Activated naive CD8-positive, alpha-beta T cell treated with anti-CD3 and anti-CD28 coated beads, Interleukin-2, amount 10 ng/mL, durations not matched to agents 7 days and 5 days (primary cell): ENCODE data around the gene PEX10. TPM values are rescaled to one million over a fixed set of nuclear protein-coding genes. Genes with fewer than 3 reads are reported as not detected.
A peak's percentile ranks its signal among the peaks of the same experiment; 100 is the strongest.
"Not testable (repeated sequence)": the region's sequence is repeated elsewhere in the genome, so short reads cannot be mapped to it uniquely, and the experiment has no call there.

Experiments
- ATAC-seq: fragments of 150-1000 bp; cut with Tn5 transposase; one replicate; pipeline ENCODE4 v1.10.0; 2021; ENCODE audit warnings: low read depth, moderate library complexity
- POLR2A ChIA-PET: fragments of 350-600 bp; sonication (Branson Sonifier 250); formaldehyde crosslinking; loops from one replicate; lab custom pipeline; 2021; ENCODE audit warnings: antibody characterized with exemption; lab: Charles Lee
- DNase-seq: peaks from one replicate; pipeline ENCODE4 v3.0.0; 2021
- H3K27ac Mint-ChIP-seq: one replicate; pipeline ENCODE4 v1.8.0; 2022; ENCODE audit warnings: mild to moderate bottlenecking, mixed read lengths
- H3K27me3 Mint-ChIP-seq: one replicate; pipeline ENCODE4 v1.8.0; 2022; ENCODE audit warnings: mild to moderate bottlenecking, moderate library complexity, mixed read lengths
- H3K36me3 Mint-ChIP-seq: one replicate; pipeline ENCODE4 v1.8.0; 2021; ENCODE audit warnings: mild to moderate bottlenecking, mixed read lengths
- H3K4me1 Mint-ChIP-seq: one replicate; pipeline ENCODE4 v1.8.0; 2021; ENCODE audit warnings: mixed read lengths
- H3K4me3 Mint-ChIP-seq: one replicate; pipeline ENCODE4 v1.8.0; 2022; ENCODE audit warnings: mild to moderate bottlenecking, moderate library complexity, mixed read lengths
- H3K9me3 Mint-ChIP-seq: one replicate; pipeline ENCODE4 v1.8.0; 2021; ENCODE audit warnings: mixed read lengths
- total RNA-seq, 2 experiments: library from RNA; stranded (reverse); gene quantifications; one replicate each; pipeline ENCODE4 v1.2.3, GENCODE V29; 2021

The PEX10 gene
- total RNA-seq, 2 experiments from 2014 or later = 9.6 to 9.9 TPM

GRCh38 chr1:2448098-2448445 lies 35.7 kb upstream of the PEX10 start:
- POLR2A ChIA-PET = no interaction called here
- no peaks in the 10 kb centered on the region for H3K9me3 Mint-ChIP-seq
- no peaks in the 10 kb centered on the region for H3K36me3 Mint-ChIP-seq
- no peak overlapping the region for H3K4me3 Mint-ChIP-seq
- H3K4me1 Mint-ChIP-seq = no peaks in the 10 kb centered on the region
- ATAC-seq = no peak
- no peak overlapping the region for H3K27ac Mint-ChIP-seq
- DNase-seq = no peak
- H3K27me3 Mint-ChIP-seq = peaks cover 6% of the 10 kb centered on the region

GRCh38 chr1:2447276-2448097 lies 35.1 kb upstream of the PEX10 start:
- H3K27ac Mint-ChIP-seq = no peak overlapping the region
- ATAC-seq (no peak), DNase-seq (no peak)
- POLR2A ChIA-PET = interaction anchor here (1.1 kb wide), 1 partner anchor 101 kb away, joined by 3 read pairs; no protein-coding TSS in a partner anchor
- no peaks in the 10 kb centered on the region for H3K36me3 Mint-ChIP-seq
- no peak overlapping the region for H3K4me3 Mint-ChIP-seq
- no peaks in the 10 kb centered on the region for H3K4me1 Mint-ChIP-seq
- H3K9me3 Mint-ChIP-seq = no peaks in the 10 kb centered on the region
- peaks cover 10% of the 10 kb centered on the region for H3K27me3 Mint-ChIP-seq

- H3K4me3 Mint-ChIP-seq = no peak overlapping the region
- POLR2A ChIA-PET = interaction anchor here (1.1 kb wide), 1 partner anchor 101 kb away, joined by 3 read pairs; no protein-coding TSS in a partner anchor
- DNase-seq = no peak
- H3K9me3 Mint-ChIP-seq = no peaks in the 10 kb centered on the region
- ATAC-seq = no peak
- no peak overlapping the region for H3K27ac Mint-ChIP-seq
- H3K27me3 Mint-ChIP-seq = peaks cover 11% of the 10 kb centered on the region
- H3K4me1 Mint-ChIP-seq = no peaks in the 10 kb centered on the region
- no peaks in the 10 kb centered on the region for H3K36me3 Mint-ChIP-seq
These were observed 34.5 kb upstream of the PEX10 start for GRCh38 chr1:2446861-2447260.

- no peak overlapping the region for H3K27ac Mint-ChIP-seq
- ATAC-seq (no peak), DNase-seq (no peak)
- POLR2A ChIA-PET = interaction anchor here (1.1 kb wide), 1 partner anchor 102 kb away, joined by 3 read pairs; no protein-coding TSS in a partner anchor
- H3K4me3 Mint-ChIP-seq = no peak overlapping the region
- H3K27me3 Mint-ChIP-seq = peaks cover 11% of the 10 kb centered on the region
- no peaks in the 10 kb centered on the region for H3K4me1 Mint-ChIP-seq
- no peaks in the 10 kb centered on the region for H3K36me3 Mint-ChIP-seq
- no peaks in the 10 kb centered on the region for H3K9me3 Mint-ChIP-seq
These were observed 34.0 kb upstream of the PEX10 start for GRCh38 chr1:2446394-2446793.

GRCh38 chr1:2445823-2446215 lies 33.5 kb upstream of the PEX10 start:
- Mint-ChIP-seq H3K27me3 (peaks cover 11% of the 10 kb centered on the region), H3K4me1 (no peaks in the 10 kb centered on the region), H3K36me3 (no peaks in the 10 kb centered on the region), H3K9me3 (no peaks in the 10 kb centered on the region), H3K4me3 (no peak overlapping the region), H3K27ac (no peak overlapping the region)
- DNase-seq (no peak), ATAC-seq (no peak)
- POLR2A ChIA-PET = interaction anchor here (0.7 kb wide), 1 partner anchor 79 kb away, joined by 3 read pairs; no protein-coding TSS in a partner anchor

- H3K27me3 Mint-ChIP-seq = peaks cover 11% of the 10 kb centered on the region
- no peaks in the 10 kb centered on the region for H3K4me1 Mint-ChIP-seq
- no peak overlapping the region for H3K27ac Mint-ChIP-seq
- no peaks in the 10 kb centered on the region for H3K36me3 Mint-ChIP-seq
- ATAC-seq (no peak), DNase-seq (no peak)
- H3K4me3 Mint-ChIP-seq = no peak overlapping the region
- no peaks in the 10 kb centered on the region for H3K9me3 Mint-ChIP-seq
- POLR2A ChIA-PET = interaction anchor here (0.7 kb wide), 1 partner anchor 80 kb away, joined by 3 read pairs; no protein-coding TSS in a partner anchor
These were observed 32.9 kb upstream of the PEX10 start for GRCh38 chr1:2445162-2445822.

- H3K27ac Mint-ChIP-seq = no peak overlapping the region
- DNase-seq (no peak), ATAC-seq (no peak)
- H3K4me3 Mint-ChIP-seq = no peak overlapping the region
- POLR2A ChIA-PET = no interaction called here
- no peaks in the 10 kb centered on the region for H3K36me3 Mint-ChIP-seq
- no peaks in the 10 kb centered on the region for H3K4me1 Mint-ChIP-seq
- peaks cover 11% of the 10 kb centered on the region for H3K27me3 Mint-ChIP-seq
- no peaks in the 10 kb centered on the region for H3K9me3 Mint-ChIP-seq
These were observed 31.8 kb upstream of the PEX10 start for GRCh38 chr1:2444138-2444591.

GRCh38 chr1:2443277-2444137 lies 31.1 kb upstream of the PEX10 start:
- H3K4me3 Mint-ChIP-seq = no peak overlapping the region
- DNase-seq = peak; percentile 55
- no peaks in the 10 kb centered on the region for H3K4me1 Mint-ChIP-seq

GRCh38 chr1:2442661-2443060 lies 30.3 kb upstream of the PEX10 start:
- H3K9me3 Mint-ChIP-seq = no peaks in the 10 kb centered on the region
- no peaks in the 10 kb centered on the region for H3K4me1 Mint-ChIP-seq
- POLR2A ChIA-PET = no interaction called here
- no peaks in the 10 kb centered on the region for H3K36me3 Mint-ChIP-seq
- H3K4me3 Mint-ChIP-seq = no peak overlapping the region
- ATAC-seq (no peak), DNase-seq (no peak)
- H3K27me3 Mint-ChIP-seq = peaks cover 11% of the 10 kb centered on the region
- no peak overlapping the region for H3K27ac Mint-ChIP-seq

More at GRCh38 chr1:2443277-2444137, 31.1 kb upstream of the PEX10 start:
- Mint-ChIP-seq H3K27me3 (peaks cover 11% of the 10 kb centered on the region), H3K36me3 (no peaks in the 10 kb centered on the region), H3K27ac (no peak overlapping the region), H3K9me3 (no peaks in the 10 kb centered on the region)
- peak; percentile 24 for ATAC-seq
- POLR2A ChIA-PET = no interaction called here

GRCh38 chr1:2441746-2442145 lies 29.4 kb upstream of the PEX10 start:
- no peak for DNase-seq
- POLR2A ChIA-PET = no interaction called here
- no peak overlapping the region for H3K4me3 Mint-ChIP-seq

GRCh38 chr1:2440346-2440745 lies 28.0 kb upstream of the PEX10 start:
- ATAC-seq, H3K27ac Mint-ChIP-seq, H3K4me3 Mint-ChIP-seq, H3K36me3 Mint-ChIP-seq, DNase-seq, H3K9me3 Mint-ChIP-seq, H3K4me1 Mint-ChIP-seq: not testable (repeated sequence)
- peaks cover 11% of the 10 kb centered on the region for H3K27me3 Mint-ChIP-seq
- POLR2A ChIA-PET = interaction anchor here (0.6 kb wide), 1 partner anchor 9 kb away, joined by 3 read pairs; no protein-coding TSS in a partner anchor

More at GRCh38 chr1:2441746-2442145, 29.4 kb upstream of the PEX10 start:
- no peak for ATAC-seq
- Mint-ChIP-seq H3K27me3 (peaks cover 11% of the 10 kb centered on the region), H3K36me3 (no peaks in the 10 kb centered on the region), H3K27ac (no peak overlapping the region), H3K9me3 (no peaks in the 10 kb centered on the region), H3K4me1 (no peaks in the 10 kb centered on the region)

- Mint-ChIP-seq H3K27me3 (peaks cover 5% of the 10 kb centered on the region), H3K9me3 (no peaks in the 10 kb centered on the region), H3K4me3 (no peak overlapping the region), H3K36me3 (no peaks in the 10 kb centered on the region), H3K4me1 (no peaks in the 10 kb centered on the region), H3K27ac (no peak overlapping the region)
- ATAC-seq (no peak), DNase-seq (no peak)
- POLR2A ChIA-PET = no interaction called here
These were observed 27.0 kb upstream of the PEX10 start for GRCh38 chr1:2439369-2439768.

- no peak for DNase-seq
These were observed 26.3 kb upstream of the PEX10 start for GRCh38 chr1:2438641-2439040.

More at GRCh38 chr1:2438641-2439040, 26.3 kb upstream of the PEX10 start:
- no peaks in the 10 kb centered on the region for H3K36me3 Mint-ChIP-seq
- H3K4me1 Mint-ChIP-seq = no peaks in the 10 kb centered on the region
- H3K9me3 Mint-ChIP-seq = no peaks in the 10 kb centered on the region
- H3K27me3 Mint-ChIP-seq = peaks cover 5% of the 10 kb centered on the region
- H3K27ac Mint-ChIP-seq = no peak overlapping the region
- POLR2A ChIA-PET = no interaction called here
- H3K4me3 Mint-ChIP-seq = no peak overlapping the region
- no peak for ATAC-seq
